T-helper 1 cell (primary cell): ENCODE results near the gene CTSF.
"Not testable (repeated sequence)": the region's sequence is repeated elsewhere in the genome, so short reads cannot be mapped to it uniquely, and the experiment has no call there.

Source experiments
- DNase-seq, 5 donors: peaks; one replicate each; pipeline ENCODE4 v3.0.0-alpha.2; 2012 to 2020

The CTSF gene

DNA sequence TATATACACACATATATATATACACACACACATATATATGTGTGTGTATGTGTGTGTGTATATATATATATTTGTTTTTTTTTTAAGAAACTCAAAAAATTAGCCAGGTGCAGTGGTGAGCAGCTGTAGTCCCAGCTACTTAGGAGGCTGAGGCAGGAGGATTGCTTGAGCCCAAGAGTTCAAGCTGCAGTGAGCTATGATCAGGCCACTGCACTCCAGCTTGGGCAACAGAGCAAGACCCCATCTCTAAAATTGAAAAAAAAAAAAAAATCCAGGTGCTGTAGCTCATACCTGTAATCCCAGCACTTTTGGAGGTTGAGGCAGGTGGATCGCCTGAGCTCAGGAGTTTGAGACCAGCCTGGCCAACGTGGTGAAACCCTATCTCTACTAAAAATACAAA is 20.9 kb upstream of the CTSF start:
- DNase-seq = not testable (repeated sequence)

DNA sequence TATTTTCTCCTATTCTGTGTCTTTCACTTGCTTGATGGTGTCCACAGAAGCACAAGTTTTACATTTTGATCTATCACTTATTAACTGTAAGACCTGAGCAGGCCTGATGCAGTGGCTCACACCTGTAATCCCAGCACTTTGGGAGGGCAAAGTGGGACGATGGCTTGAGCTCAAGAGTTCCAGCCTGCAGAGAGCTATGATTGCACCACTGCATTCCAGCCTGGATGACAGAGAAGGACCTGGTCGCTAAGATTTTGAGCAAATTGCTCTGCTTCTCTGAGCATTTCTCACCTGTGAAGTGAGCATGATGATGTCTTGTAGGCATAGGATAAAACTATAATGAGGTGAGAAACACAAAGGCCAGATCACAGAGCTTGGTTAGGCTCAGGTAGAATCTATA is 17.7 kb upstream of the CTSF start:
- DNase-seq = no peak

DNA sequence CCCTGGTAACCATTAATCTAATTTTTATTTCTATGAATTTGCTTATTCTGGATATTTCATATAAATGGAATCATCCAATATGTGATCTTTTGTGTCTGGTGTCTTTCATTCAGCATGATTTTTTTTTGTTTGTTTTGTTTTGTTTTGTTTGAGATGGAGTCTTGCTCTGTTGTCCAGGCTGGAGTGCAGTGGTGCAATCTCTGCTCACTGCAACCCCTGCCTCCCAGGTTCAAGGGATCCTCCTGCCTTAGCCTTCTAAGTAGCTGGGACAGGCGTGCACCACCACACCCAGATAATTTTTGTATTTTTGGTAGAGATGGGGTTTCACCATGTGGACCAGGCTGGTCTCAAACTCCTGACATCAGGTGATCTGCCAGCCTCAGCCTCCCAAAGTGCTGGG is 17.0 kb upstream of the CTSF start:
- DNase-seq = not testable (repeated sequence)

DNA sequence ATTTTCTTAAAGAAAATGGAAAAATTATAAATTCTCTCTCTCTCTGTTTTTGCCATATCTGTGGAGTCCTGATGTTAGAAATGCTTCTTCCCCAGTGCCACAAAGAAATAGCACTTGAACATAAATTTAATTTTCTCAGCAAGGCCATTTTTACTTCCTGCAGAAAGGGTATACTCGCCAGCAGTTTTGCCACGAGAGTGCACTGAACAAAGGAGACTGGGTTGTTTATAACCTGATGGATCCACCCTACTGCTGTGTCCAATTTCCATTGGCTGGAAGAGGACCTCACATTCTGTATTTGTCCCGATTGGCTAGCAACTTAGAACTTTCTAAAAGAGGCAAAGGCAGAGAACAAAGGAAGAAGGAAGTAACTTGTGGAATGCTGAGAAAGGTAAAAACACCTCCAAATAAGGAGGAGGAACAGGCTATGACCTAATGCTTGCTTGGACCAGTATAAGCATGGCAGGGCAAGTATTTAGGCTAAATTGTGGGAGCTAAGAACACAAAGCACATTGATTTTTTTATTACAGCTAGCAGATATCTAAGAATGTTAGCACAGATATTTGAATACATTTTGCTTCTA is 14.2 kb upstream of the CTSF start:
- not testable (repeated sequence) for DNase-seq

DNA sequence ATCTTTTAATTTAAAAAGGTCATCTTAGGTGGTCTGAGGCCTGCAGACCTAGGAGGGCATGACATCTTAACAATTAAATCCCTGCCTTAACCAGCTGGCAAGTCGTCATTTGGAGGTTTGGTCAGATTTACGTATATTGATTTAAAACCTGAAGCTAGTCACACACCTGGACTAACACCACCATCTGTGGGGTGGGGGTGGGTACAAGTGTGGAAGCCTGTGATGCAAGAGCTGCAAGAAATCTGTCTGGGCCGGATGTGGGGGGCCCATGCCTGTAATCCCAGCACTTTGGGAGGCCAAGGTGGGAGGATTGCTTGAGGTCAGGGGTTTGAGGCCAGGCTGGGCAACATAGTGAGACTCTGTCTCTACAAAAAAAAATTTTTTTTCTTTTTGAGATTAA is 12.9 kb upstream of the CTSF start:
- DNase-seq = no peak

DNA sequence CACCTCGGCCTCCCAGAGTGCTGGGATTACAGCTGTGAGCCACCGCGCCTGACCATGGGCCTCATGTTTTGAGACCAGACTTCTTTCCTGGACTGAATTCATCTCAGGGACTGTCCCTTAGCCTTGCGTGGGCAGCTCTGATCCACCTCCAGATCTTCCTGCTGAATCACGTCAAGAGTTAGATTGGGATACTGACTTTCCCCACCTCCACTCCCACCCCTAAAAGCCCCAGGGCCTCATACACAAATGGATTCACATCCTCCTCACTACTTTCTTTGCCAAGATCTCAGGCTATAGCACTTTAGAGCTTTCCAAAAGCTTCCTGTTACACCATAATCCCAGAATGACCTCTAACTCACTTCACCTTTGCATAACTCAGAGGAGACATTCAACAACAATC is 12.4 kb upstream of the CTSF start:
- no peak for DNase-seq

DNA sequence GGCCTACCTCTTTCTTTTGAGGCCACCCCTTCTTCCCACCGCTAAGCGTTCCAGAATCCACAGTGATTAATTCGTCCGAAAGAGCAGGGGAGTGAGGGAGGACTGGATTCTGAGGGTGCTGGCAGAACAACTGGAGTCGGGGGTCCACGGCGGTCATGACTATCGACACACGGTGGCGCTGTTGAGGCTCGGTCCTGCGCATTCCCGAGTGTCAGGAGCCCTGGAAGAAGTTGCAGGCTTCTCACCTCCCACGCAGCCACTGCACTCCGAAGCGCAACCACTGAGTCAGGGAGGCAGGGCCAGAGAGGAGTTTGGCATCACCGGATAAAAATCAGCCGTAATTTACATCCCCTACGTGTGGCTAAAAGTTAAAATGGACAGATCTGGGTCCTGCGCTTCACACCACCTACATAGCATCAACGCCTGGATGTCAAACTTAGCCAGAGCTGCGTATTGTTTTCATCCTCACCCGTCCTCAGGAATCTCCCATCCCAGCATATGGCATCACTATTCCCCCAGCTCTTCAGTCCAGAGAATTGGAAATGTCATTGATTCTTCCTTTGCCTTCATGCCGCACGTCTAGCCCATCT is 10.7 kb upstream of the CTSF start:
- peak; percentile 42 to 74 (median 63) for DNase-seq

DNA sequence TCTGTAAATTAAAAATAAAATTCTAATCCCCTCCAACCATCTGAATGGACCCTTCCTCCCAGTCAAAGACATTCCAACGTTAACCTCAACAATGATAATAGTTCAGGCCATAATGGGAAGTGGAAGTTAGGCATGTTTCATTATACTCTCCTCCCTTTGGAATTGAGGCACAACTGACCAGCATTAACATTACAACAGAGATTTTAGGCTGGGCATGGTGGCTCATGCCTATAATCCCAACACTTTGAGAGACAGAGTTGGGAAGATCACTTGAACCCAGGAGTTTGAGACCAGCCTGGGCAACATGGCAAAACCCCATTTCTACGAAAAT is 2.4 kb upstream of the CTSF start:
- no peak for DNase-seq

DNA sequence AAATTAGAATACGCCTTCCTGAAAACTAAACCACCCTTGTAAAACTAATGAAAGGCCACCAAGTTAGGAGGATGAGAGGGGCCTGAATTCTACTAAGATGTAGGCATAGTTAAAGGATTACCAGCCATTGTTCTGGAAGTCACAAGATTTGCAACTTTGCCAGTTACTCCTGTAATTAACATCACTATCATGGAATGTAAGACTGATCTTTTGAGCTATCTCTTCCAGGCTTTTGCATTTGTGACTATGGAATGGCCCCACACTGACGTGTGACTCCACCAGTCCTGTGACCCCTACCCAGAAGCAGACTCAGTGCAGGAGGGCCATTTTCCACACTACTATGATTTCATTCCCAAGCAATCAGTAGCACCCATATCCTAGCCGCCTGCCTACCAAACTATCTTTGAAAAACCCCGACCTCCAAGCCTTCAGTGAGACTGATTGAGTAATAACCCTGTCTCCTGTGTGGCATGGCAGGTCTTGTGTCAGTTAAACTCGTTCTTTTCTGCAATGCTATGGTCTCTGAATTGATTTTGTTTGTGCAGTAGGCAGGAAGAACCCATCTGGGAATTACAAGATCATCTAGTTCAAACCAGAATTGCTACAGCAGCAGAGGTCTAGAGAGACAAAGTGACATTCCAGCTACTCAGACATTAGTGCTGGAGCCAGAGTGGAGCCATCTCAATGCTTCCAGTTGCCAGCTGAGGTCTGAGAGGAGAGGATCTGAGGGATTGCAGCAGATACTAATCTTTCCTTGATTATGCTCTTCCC is 1.9 kb upstream of the CTSF start:
- DNase-seq = no peak

DNA sequence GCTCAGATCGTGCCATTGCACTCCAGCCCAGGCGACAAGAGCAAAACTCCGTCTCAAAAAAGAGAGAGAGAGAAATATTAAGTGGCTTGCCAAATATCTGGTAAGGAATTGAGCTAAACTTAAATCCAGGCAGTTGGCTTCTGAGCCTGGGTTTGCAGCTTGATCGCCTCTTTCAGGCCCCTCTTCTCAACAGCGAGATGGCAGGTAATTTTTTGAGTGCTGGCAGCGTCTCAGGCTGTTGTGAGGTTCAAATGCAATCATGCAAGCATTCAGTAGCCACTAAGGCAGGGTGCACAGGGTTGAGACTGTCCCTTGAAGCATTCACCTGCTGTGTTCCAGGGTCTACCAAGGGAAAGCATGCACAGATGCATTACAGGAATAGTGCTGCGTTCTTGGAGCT is 670 bp upstream of the CTSF start:
- DNase-seq = no peak

DNA sequence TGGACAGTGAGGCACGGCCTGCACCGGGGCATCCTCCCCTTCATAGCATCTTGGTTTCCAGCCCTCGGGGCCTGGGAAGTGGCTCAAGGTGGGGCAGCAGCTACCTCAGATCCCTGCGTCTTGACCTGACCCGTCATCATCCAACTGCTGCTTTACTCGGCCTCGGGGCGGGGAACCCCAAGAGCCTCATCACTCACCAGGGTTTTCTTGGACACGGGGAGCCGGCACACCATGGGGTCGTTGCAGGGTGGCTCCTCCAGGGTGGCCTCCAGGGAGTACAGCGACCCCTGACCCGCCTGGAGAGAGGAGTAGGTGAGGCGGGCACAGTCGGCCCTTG is 651 bp downstream of the CTSF start:
- no peak for DNase-seq

DNA sequence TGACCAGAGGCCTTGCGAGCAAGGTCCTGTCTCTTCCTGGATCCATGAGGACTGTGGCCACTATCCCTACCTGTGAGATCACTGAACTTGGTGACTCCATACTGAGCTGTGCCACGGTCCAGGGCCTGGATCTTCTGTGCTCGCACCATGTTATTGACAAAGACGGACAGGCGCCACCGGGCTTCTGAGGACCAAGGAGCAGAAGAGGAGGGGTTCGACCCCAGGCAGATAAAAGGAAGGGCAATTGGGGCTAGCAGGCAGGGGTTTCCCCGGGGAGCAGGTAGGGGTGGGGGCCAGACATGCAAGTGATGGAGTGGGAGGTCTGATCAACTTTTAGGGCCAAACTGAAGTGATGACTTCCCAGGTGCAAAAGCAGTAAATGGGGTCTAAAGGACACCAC is 2.2 kb downstream of the CTSF start:
- no peak for DNase-seq

DNA sequence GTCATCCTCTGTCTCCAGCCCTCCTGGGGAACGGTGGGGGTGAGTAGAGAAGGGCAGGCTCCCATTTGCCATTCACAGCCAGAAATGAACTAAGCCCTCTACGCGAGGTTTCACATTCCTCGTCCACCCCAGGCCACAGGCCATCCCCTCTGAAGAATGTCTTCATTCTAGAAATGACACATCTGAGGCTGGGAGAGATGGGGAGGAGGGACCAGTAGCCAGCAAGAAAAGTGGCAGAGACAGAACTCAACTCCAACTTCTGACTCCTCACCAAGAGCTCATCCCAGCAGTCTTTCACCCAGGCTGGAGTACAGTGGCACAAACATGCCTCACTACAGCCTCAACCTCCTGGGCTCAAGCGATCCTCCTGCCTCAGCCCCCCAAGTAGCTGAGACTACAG is 3.4 kb downstream of the CTSF start:
- DNase-seq = no peak

DNA sequence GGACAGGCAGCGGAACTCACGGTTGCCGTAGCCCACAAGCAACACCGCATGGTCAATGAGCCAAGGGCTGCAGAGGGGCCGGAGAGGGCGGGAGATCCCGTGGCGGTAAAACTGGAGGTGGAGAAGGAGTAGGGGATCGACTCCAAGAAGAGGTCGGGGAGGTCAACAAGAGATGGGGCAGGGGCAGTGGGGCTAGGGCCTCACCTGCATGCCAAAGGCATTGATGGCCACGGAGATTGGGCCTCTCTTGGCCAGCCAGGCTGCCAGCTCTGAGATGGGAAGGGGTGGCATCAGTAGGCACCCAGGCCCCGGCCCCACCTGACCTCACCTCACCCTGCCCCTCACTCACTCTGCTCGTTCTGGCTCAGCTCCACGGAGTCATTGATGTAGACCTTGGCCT is 3.9 kb downstream of the CTSF start:
- no peak for DNase-seq

DNA sequence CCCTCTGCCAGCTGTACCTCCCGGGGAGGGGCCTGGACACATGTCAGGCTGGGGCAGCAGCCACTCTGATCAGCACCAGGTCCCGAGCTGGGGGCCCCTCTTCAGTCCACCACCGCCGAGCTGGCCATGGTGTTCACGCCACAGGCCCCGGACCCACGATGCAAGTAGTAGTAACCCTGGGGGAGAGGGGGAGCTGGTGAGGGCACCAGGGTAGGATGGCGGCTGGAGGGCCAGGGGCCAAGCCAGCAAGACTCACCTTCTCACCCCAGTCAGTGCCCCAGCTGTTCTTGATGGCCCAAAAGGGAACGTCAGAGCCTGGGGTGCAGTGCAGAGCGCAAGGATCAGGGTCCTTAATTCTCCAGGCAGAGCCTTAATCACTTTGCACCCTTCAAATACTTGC is 4.6 kb downstream of the CTSF start:
- no peak for DNase-seq

DNA sequence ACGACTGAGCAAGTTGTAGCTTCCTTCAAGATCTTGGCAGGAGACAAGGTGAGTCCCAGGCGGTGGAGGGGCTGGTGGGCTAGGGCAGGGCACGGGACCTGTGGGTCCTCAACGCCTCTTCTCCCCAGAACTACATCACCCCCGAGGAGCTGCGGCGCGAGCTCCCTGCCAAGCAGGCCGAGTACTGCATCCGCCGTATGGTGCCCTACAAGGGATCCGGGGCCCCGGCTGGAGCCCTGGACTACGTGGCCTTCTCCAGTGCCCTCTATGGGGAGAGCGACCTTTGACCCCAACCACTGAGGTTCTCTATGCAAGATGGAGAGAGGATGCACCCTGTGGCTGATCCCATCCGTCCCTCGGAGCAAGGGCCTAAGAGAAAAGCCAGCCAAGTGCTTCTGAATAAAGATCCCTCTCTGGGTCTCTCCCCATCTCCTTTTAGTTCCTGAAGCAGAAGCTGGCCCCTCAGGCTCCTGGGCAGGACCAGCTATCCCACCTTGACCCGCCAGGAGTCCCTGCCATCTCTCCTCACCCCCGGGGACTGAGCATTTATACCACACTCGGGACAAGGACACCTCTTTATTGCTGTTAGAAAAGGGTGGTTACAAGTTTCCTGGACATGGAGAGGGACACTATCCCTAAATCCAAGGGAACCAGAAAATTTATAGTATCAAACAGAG is 5.4 kb downstream of the CTSF start:
- DNase-seq = no peak

DNA sequence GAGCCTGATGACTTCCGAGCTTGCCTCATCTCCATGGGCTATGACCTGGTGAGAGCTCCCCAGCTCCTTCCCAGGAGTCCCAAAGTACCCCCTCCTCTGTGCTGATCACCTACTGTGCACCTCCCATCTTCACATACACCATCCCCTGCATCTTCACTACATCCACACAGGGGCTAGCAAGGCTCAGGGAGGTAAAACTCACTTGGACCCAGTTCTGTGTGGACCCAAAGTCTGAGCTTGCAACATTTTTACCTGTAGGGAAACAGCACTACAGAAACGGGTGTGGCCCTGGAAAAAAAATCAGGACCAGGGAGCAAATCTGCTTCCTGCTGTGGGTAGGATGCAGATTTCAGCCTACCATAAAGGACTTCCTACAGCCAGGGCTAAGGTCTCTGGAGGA is 6.1 kb downstream of the CTSF start:
- DNase-seq = no peak

DNA sequence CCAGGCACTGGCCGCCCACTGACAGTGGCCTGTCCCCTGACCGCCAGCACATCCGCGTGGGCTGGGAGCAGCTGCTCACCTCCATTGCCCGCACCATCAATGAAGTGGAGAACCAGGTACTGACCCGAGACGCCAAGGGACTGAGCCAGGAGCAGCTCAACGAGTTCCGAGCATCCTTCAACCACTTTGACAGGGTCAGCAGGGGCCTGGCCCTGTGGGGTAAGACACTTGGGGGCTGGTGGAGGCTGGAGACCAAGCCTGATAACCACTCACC is 6.5 kb downstream of the CTSF start:
- no peak for DNase-seq

DNA sequence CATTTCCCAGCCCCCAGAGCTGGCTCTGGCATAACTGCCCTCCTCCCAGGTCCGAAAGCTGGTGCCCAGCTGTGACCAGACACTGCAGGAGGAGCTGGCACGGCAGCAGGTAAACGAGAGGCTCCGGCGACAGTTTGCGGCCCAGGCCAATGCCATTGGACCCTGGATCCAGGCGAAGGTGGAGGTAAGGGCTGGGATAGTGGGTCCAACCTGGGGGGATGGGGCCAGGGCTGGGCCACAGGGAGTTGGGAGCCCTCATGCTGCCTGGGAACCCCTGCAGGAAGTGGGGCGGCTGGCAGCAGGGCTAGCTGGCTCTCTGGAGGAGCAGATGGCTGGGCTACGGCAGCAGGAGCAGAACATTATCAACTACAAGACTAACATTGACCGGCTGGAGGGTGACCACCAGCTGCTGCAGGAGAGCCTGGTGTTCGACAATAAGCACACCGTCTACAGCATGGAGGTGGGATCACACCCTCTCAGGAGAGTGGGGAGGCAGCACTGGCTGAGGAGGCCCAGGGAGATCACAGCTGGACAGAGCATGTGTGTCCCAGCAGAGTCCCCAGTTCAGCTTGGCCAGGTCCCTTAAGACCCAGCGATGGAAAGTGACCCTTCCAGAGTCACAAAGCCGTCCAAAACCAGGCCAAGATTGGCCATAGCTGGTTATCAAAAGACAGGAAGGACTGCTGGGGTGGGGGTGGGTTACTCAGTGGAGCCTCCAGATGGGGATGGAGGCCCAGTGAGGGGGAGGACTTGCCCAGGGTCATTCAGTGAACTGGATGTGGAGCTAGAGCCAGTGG is 7.0 kb downstream of the CTSF start:
- DNase-seq = no peak

DNA sequence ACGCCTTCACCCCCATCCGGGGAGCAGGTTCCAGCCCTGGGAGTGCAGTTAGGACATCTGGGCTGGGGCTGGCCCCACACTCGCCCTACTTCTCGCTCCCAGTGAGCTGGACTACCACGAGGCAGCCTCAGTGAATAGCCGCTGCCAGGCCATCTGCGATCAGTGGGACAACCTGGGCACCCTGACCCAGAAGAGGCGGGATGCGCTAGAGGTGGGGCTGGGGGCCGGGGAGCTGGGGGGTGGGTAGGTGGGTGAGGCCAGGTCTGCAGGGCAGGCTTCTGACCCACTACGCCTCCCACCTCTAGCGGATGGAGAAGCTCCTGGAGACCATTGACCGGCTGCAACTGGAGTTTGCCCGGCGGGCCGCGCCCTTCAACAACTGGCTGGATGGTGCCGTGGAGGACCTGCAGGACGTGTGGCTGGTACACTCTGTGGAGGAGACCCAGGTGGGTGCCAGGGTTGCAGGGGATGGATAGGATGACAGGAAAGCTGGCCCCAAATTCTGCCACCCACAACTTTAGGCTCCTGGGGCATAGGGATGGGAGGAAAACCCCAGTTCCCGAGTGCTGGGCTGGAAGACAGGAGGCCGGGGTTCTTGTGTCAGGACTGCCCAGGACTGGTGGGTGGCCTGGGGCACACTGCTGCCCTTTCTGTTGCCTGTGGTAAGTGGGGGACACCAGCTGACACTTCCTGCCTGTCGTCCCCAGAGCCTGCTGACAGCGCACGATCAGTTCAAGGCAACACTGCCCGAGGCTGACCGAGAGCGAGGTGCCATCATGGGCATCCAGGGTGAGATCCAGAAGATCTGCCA is 8.3 kb downstream of the CTSF start:
- DNase-seq = no peak

DNA sequence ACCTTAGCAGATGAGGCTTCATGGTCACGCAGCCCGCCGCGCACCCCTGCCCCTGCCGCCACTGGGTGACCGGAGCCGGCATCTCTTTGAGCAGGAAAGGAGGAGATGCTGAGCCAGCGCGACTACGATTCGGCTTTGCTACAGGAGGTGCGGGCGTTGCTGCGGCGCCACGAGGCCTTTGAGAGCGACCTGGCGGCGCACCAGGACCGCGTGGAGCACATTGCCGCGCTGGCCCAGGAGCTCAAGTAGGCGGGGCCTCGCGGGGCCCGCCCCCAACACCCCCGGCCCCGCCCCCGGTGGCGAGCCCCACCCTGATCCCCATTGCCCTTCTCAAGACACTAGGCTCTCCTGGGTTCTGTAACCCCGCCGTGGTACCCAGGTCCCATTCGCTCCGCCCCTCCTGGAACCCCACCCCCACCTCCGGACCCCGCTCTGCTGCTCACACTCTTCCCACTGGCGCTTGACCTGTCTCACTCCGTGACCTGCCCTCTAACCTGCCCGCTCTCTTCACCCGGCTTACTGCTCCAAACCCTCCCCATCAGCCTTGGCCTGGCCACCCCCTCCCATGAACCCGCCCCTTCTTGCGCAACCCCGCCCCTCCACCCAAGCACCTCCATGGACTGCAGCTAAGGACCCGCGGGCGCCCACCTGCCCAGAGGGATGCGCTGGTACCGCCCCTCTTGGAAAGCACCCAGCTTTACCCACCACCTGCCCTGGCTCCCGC is 9.1 kb downstream of the CTSF start:
- peak in 1 of 5 donors; percentile 41 for DNase-seq

DNA sequence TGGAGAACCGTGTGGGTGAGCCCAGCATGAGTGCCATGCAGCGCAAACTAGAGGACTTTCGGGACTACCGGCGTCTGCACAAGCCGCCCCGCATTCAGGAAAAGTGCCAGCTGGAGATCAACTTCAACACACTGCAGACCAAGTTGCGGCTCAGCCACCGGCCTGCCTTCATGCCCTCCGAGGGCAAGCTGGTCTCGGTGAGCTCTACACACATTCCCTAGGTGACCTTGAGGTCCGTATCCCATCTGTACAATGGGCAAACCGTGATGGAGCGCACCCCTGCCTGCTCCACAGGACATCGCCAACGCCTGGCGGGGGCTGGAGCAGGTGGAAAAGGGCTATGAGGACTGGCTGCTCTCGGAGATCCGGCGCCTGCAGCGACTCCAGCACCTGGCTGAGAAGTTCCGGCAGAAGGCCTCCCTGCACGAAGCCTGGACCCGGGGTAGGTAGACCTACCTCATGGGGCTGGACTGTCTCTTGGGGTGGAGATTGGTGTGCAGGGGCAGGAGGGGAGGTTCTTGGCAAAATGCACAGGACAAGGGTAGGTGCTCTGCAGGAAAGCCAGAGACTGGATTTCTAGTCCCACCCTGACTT is 10.6 kb downstream of the CTSF start:
- no peak for DNase-seq
